Kidney (tissue), 14 donors: ENCODE results near the gene STRADA. TPM values are rescaled to one million over a fixed set of nuclear protein-coding genes. Genes with fewer than 3 reads are reported as not detected.

ENCODE experiments used
- DNase-seq, 5 donors: peaks; one replicate each; pipeline ENCODE4 v3.0.0-alpha.2; 2013 to 2020
- FAIRE-seq: peaks from 2 replicates; lab custom pipeline; 2012; peaks lifted over from hg19 to GRCh38; lab: Jason Lieb, UNC
- H3K27ac ChIP-seq, 2 donors: one replicate each; pipeline ENCODE4 v1.7.0; 2013; ENCODE audit warnings: low read depth in 2 of 2, low read length in 2 of 2, inconsistent platforms in 1 of 2
- H3K27me3 ChIP-seq: one replicate; pipeline ENCODE4 v1.7.1; 2013; ENCODE audit warnings: low read length, inconsistent platforms; ENCODE audit not compliant: control insufficient read depth, insufficient read depth
- H3K36me3 ChIP-seq, 3 donors: one replicate each; pipeline versions ENCODE4 v1.7.0 to v1.7.1; 2013; ENCODE audit warnings: low read length in 3 of 3, control low read depth in 1 of 3, inconsistent platforms in 1 of 3; ENCODE audit not compliant: insufficient read depth in 3 of 3, control insufficient read depth in 2 of 3
- H3K4me1 ChIP-seq, 3 donors: one replicate each; pipeline versions ENCODE4 v1.7.0 to v1.7.1; 2013; ENCODE audit warnings: low read length in 3 of 3, inconsistent platforms in 1 of 3, low read depth in 1 of 3; ENCODE audit not compliant: control insufficient read depth in 2 of 3, insufficient read depth in 2 of 3
- H3K4me3 ChIP-seq, 3 donors: one replicate each; pipeline versions ENCODE4 v1.7.0 to v1.8.1; 2013; ENCODE audit warnings: low read length in 3 of 3, control low read depth in 1 of 3, inconsistent platforms in 1 of 3
- H3K9ac ChIP-seq, 3 donors: one replicate each; pipeline versions ENCODE4 v1.7.0 to v1.7.1; 2013; ENCODE audit warnings: low read length in 3 of 3, control low read depth in 1 of 3, inconsistent platforms in 1 of 3
- H3K9me3 ChIP-seq, 3 donors: one replicate each; pipeline versions ENCODE4 v1.7.0 to v1.7.1; 2013; ENCODE audit warnings: low read length in 3 of 3, control low read depth in 1 of 3, inconsistent platforms in 1 of 3; ENCODE audit not compliant: control insufficient read depth in 2 of 3, insufficient read depth in 1 of 3
- intact Hi-C: fragments of 100-400 bp; cut with DNase I; formaldehyde crosslinking; loops from one replicate; pipeline ENCODE4 v1.11.1; 2022
- polyA plus RNA-seq: library from polyadenylated mRNA; stranded (reverse); fragments of 350-450 nt; fragmentation: Illumina TruSeq; extraction: RNeasy Lipid Tissue Mini Kit (QIAGEN cat#74804); gene quantifications from one replicate; pipeline ENCODE4 v1.2.3, GENCODE V29; 2014; ENCODE audit warnings: low read depth, low replicate concordance; ENCODE audit not compliant: insufficient read depth
- total RNA-seq: library from RNA; stranded (reverse); fragmentation: NEBNext Ultra II Directional; extraction: Animal tissue kit (Norgen Biotek cat#: 25700); gene quantifications from one replicate; pipeline ENCODE4 v1.2.1, GENCODE V29; 2021
- TF ChIP-seq, protein P1 (sequence below): IDR thresholded peaks from 3 replicates; pipeline ENCODE4 v1.5.1; 2012; ENCODE audit warnings: mild to moderate bottlenecking, moderate library complexity, borderline replicate concordance; ENCODE audit not compliant: insufficient read depth; ENCODE audit errors: extremely low read depth
- donor health status: control.
- donor health status: control.
- donor health status: control.
- donor health status: control.
- donor health status: control.
- donor health status: DM: yes; HTN: yes; CAD: no.
- donor health status: Normal renal cell carcinoma (clear cell type).

Gene STRADA
- total and polyA plus RNA-seq, 2 donors from 2014 or later, result 25.7 to 38.9 TPM

DNA sequence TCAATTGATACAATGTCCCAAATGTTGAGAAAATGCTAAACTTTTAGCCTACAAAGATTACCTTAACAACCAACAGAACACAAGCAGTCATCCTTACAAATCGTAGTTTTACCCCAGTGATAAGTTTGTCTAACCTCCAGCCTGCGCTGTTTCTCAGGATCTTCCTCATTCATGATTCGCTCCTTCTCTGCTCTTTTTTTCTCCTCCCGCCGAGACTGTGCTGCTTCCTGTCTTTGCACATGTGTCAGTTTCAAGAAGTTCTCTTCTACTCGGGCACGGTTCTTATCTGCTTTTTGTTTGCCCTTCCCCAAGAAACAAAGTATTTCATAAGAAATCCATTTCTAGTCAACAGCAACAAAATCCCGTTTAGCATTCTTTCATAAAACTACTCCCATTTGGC, 10.2 kb upstream of the STRADA start:
- intact Hi-C loops, result no loop called here
- Histone ChIP-seq H3K9me3 (no peaks in the 10 kb centered on the region), H3K4me1 (no peaks in the 10 kb centered on the region), H3K9ac (no peak overlapping the region), H3K36me3 (peaks cover 15 to 46% (median 30%) of the 10 kb centered on the region in 3 donors), H3K27ac (no peak overlapping the region), H3K27me3 (no peaks in the 10 kb centered on the region), H3K4me3 (no peak overlapping the region)
- TF ChIP-seq, protein P1, sequence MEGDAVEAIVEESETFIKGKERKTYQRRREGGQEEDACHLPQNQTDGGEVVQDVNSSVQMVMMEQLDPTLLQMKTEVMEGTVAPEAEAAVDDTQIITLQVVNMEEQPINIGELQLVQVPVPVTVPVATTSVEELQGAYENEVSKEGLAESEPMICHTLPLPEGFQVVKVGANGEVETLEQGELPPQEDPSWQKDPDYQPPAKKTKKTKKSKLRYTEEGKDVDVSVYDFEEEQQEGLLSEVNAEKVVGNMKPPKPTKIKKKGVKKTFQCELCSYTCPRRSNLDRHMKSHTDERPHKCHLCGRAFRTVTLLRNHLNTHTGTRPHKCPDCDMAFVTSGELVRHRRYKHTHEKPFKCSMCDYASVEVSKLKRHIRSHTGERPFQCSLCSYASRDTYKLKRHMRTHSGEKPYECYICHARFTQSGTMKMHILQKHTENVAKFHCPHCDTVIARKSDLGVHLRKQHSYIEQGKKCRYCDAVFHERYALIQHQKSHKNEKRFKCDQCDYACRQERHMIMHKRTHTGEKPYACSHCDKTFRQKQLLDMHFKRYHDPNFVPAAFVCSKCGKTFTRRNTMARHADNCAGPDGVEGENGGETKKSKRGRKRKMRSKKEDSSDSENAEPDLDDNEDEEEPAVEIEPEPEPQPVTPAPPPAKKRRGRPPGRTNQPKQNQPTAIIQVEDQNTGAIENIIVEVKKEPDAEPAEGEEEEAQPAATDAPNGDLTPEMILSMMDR, result no peak
- FAIRE-seq, result no peak
- no peak for DNase-seq

DNA sequence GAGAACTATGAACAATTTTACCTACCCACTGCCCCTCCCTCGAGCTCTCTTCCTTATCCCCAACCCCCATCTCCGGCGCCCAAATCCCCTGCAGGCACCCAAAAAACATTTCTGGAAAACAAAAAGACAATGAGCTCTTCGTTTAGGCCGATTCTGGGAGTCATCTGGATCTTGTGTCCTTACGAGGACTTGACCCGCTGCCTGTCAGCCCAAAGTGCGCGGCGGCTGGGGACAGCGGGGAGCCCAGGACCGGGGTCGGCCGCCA, 524 bp downstream of the STRADA start:
- peaks cover 0 to 4% (median 0%) of the 10 kb centered on the region in 3 donors for H3K4me1 ChIP-seq
- intact Hi-C loops, result no loop called here
- H3K9ac ChIP-seq, result peak overlapping the region; percentile 62 to 87 (median 63)
- FAIRE-seq (no peak), DNase-seq (no peak)
- no peaks in the 10 kb centered on the region for H3K9me3 ChIP-seq
- no peaks in the 10 kb centered on the region for H3K27me3 ChIP-seq
- TF ChIP-seq, protein P1, result no peak
- peak overlapping the region; percentile 57 to 78 (median 61) for H3K4me3 ChIP-seq
- H3K36me3 ChIP-seq, result peaks cover 0 to 6% (median 5%) of the 10 kb centered on the region in 3 donors
- peak overlapping the region; percentile 93 to 94 for H3K27ac ChIP-seq

DNA sequence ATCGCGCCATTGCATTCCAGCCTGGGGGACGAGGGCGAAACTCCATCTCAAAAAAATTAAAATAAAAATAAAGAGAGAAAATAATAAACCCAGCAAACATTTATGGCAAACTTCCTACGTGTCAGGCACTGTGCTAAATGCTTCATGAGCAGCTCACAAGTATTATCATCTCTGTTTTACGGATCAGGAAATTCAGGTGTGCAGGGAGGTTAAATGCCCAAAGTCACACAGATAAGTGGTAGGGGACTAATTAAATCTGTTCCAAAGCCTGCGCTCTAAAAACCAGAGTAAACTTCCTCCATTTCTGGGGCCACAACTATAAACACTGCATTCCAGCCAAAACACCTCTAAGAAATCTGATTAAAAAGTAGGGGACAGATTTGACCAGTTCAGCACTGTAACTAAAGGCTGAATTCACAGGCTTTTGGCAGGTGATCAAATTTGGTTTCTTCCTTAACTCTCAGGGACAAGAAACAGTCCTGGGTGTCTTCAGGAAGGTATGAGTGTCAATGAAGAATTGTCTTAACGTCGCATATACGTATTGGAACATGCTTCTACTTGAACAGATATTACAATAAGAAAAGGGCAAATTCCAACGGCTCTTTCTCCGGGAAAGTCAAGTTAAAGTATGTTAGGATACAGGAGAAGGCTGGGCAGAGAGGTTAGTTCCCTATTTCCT, 996 bp downstream of the STRADA start:
- no peaks in the 10 kb centered on the region for H3K9me3 ChIP-seq
- H3K36me3 ChIP-seq, result peaks cover 0 to 2% (median 2%) of the 10 kb centered on the region in 3 donors
- FAIRE-seq (no peak), DNase-seq (peak in 2 of 5 donors; percentile 30)
- no peaks in the 10 kb centered on the region for H3K27me3 ChIP-seq
- peaks cover 0 to 4% (median 0%) of the 10 kb centered on the region in 3 donors for H3K4me1 ChIP-seq
- intact Hi-C loops, result no loop called here
- peak overlapping the region; percentile 62 to 87 (median 63) for H3K9ac ChIP-seq
- TF ChIP-seq, protein P1, result no peak
- peak overlapping the region; percentile 57 to 78 (median 61) for H3K4me3 ChIP-seq
- peak overlapping the region; percentile 61 to 94 for H3K27ac ChIP-seq

- TF ChIP-seq, protein P1, result no peak
- H3K9me3 ChIP-seq, result no peaks in the 10 kb centered on the region
- no peak overlapping the region for H3K4me3 ChIP-seq
- intact Hi-C loops, result no loop called here
- no peaks in the 10 kb centered on the region for H3K36me3 ChIP-seq
- H3K27me3 ChIP-seq, result no peaks in the 10 kb centered on the region
- FAIRE-seq, result no peak
- no peak overlapping the region for H3K27ac ChIP-seq
- DNase-seq, result no peak
- H3K9ac ChIP-seq, result no peak overlapping the region
- peaks cover 0 to 3% (median 0%) of the 10 kb centered on the region in 3 donors for H3K4me1 ChIP-seq
Observed at GRCh38 chr17:63735691-63736090, 5.9 kb downstream of the STRADA start.
